ENCODE results near the gene ZNF575. TPM values are rescaled to one million over a fixed set of nuclear protein-coding genes. Genes with fewer than 3 reads are reported as not detected.
"Not testable (repeated sequence)": the region's sequence is repeated elsewhere in the genome, so short reads cannot be mapped to it uniquely, and the experiment has no call there.

ZNF575 gene
- total and polyA plus RNA-seq, 9 donors: 1.2 to 5.9 (median 2.8) TPM

GRCh38 chr19:43545981-43546380 is 13.0 kb downstream of the ZNF575 start:
- H3K36me3 ChIP-seq: no peaks in the 10 kb centered on the region
- 64 to 71% (median 69%) methylated on average over 2 of the region's 2 CpGs for WGBS, 3 donors
- intact Hi-C loops (cut with DNase I): no loop called here

GRCh38 chr19:43546581-43546980 is 13.6 kb downstream of the ZNF575 start:
- Histone ChIP-seq H3K27me3 (no peaks in the 10 kb centered on the region), H3K4me3 (no peak overlapping the region), H3K4me1 (ENCODE audit: insufficient read depth) (no peaks in the 10 kb centered on the region), H3K36me3 (no peaks in the 10 kb centered on the region), H3K9me3 (no peaks in the 10 kb centered on the region), H3K27ac (no peak overlapping the region)
- WGBS, 3 donors: 97 to 99% (median 98%) methylated on average over 3 of the region's 3 CpGs
- intact Hi-C loops (cut with DNase I): no loop called here
- TF ChIP-seq POLR2A (IDR thresholded peaks at IDR 0.05) (no peak), EP300 (IDR thresholded peaks at IDR 0.05) (no peak), CTCF (IDR thresholded peaks at IDR 0.05) (no peak)
- no peak for DNase-seq

More at GRCh38 chr19:43545981-43546380, 13.0 kb downstream of the ZNF575 start:
- DNase-seq: no peak
- Histone ChIP-seq H3K4me3 (no peak overlapping the region), H3K9me3 (no peaks in the 10 kb centered on the region), H3K27ac (no peak overlapping the region), H3K4me1 (ENCODE audit: insufficient read depth) (no peaks in the 10 kb centered on the region), H3K27me3 (no peaks in the 10 kb centered on the region)
- TF ChIP-seq CTCF (IDR thresholded peaks at IDR 0.05): no peak
- no peak for TF ChIP-seq POLR2A (IDR thresholded peaks at IDR 0.05)
- TF ChIP-seq EP300 (IDR thresholded peaks at IDR 0.05): no peak

GRCh38 chr19:43547926-43548325 is 14.9 kb downstream of the ZNF575 start:
- H3K4me1 ChIP-seq (ENCODE audit: insufficient read depth); intact Hi-C loops (cut with DNase I); H3K27ac ChIP-seq; DNase-seq; H3K27me3 ChIP-seq; H3K9me3 ChIP-seq; H3K4me3 ChIP-seq; H3K36me3 ChIP-seq: not testable (repeated sequence)
- 76 to 89% (median 86%) methylated on average over 9 to 20 of the region's 24 CpGs for WGBS, 3 donors

GRCh38 chr19:43548706-43549105 is 15.7 kb downstream of the ZNF575 start:
- intact Hi-C loops (cut with DNase I): no loop called here

More at GRCh38 chr19:43548706-43549105, 15.7 kb downstream of the ZNF575 start:
- H3K4me1 ChIP-seq (ENCODE audit: insufficient read depth): no peaks in the 10 kb centered on the region
- no peak overlapping the region for H3K4me3 ChIP-seq
- TF ChIP-seq CTCF (IDR thresholded peaks at IDR 0.05): no peak
- TF ChIP-seq EP300 (IDR thresholded peaks at IDR 0.05): no peak
- no peak for TF ChIP-seq POLR2A (IDR thresholded peaks at IDR 0.05)
- no peak overlapping the region for H3K27ac ChIP-seq
- WGBS, 3 donors: 79 to 87% (median 82%) methylated on average over 2 of the region's 2 CpGs
- no peaks in the 10 kb centered on the region for H3K36me3 ChIP-seq
- DNase-seq: no peak
- no peaks in the 10 kb centered on the region for H3K27me3 ChIP-seq
- H3K9me3 ChIP-seq: no peaks in the 10 kb centered on the region
